HepG2 (cell line): ENCODE data around the gene INHBC. TPM values are rescaled to one million over a fixed set of nuclear protein-coding genes. Genes with fewer than 3 reads are reported as not detected.
A peak's percentile ranks its signal among the peaks of the same experiment; 100 is the strongest.

Experiments
- ATAC-seq: fragments of 200-7000 bp; cut with Tn5 transposase; 3 replicates; pipeline ENCODE4 v1.9.1; 2020; ENCODE audit warnings: mild to moderate bottlenecking, moderate library complexity
- BruUV-seq: library from RNA; stranded (reverse); fragments of 400-500 nt; replicated peaks from 2 replicates; lab custom pipeline; 2021; lab: Mats Ljungman, UMichigan
- CTCF ChIA-PET: fragments of 300-600 bp; formaldehyde crosslinking; extraction: SDS; loops from one replicate; lab custom pipeline; 2021; ENCODE audit warnings: low total read pairs, inconsistent platforms, low intra/inter-chr PET ratio; lab: Yijun Ruan, JAX
- POLR2A ChIA-PET: fragments of 350-600 bp; sonication (Branson Sonifier 250); formaldehyde crosslinking; loops from one replicate; lab custom pipeline; 2020; ENCODE audit warnings: antibody characterized with exemption, inconsistent platforms; lab: Yijun Ruan, JAX
- DNase-seq: peaks from one replicate; pipeline ENCODE4 v3.0.0-alpha.2; 2015; ENCODE audit warnings: low spot score
- FAIRE-seq: peaks from 3 replicates; lab custom pipeline; 2011; peaks lifted over from hg19 to GRCh38; lab: Jason Lieb, UNC
- H2AFZ ChIP-seq: one replicate; pipeline ENCODE4 v1.6.1; 2011; ENCODE audit warnings: low read length, inconsistent platforms
- H3K27ac ChIP-seq: fragments of 300-600 bp; 3 replicates; pipeline ENCODE4 v1.8.0; 2011; ENCODE audit warnings: mixed run types, mild to moderate bottlenecking, mixed read lengths, low read length, inconsistent platforms; ENCODE audit not compliant: insufficient read depth; ENCODE audit errors: extremely low read length
- H3K27me3 ChIP-seq, 2 experiments: fragments of 200-600 bp in 1 of 2; 2 replicates in 1 of 2; 3 replicates in 1 of 2; pipeline versions ENCODE4 v1.6.0 to v1.8.0; 2011; ENCODE audit warnings: low read length in 2 of 2, mild to moderate bottlenecking in 2 of 2, moderate library complexity in 2 of 2, inconsistent platforms in 1 of 2; ENCODE audit not compliant: insufficient read depth in 2 of 2, control insufficient read depth in 1 of 2
- H3K36me3 ChIP-seq, 2 experiments: fragments of 200-600 bp in 1 of 2; replicated peaks in 1 of 2; 2 replicates in 1 of 2; 3 replicates in 1 of 2; pipeline versions ENCODE4 v1.5.1 to v1.8.0; 2011; ENCODE audit warnings: low read length in 2 of 2, inconsistent platforms in 1 of 2; ENCODE audit not compliant: insufficient read depth in 2 of 2, control insufficient read depth in 1 of 2
- H3K4me1 ChIP-seq: 2 replicates; pipeline ENCODE4 v1.5.1; 2012; ENCODE audit warnings: low read length, inconsistent platforms; ENCODE audit not compliant: insufficient read depth
- H3K4me2 ChIP-seq: 2 replicates; pipeline ENCODE4 v1.6.0; 2011; ENCODE audit warnings: low read depth, low read length, inconsistent platforms
- H3K4me3 ChIP-seq, 3 experiments: fragments of 200-600 bp in 1 of 3; sonication (generic), shearing (Covaris generic) in 1 of 3; replicated peaks in 1 of 3; 2 replicates each; pipeline ENCODE4 v1.5.1; 2011 to 2016; ENCODE audit warnings: low read length in 3 of 3, inconsistent platforms in 2 of 3, low read depth in 2 of 3, mild to moderate bottlenecking in 2 of 3, control low read depth in 1 of 3, mixed read lengths in 1 of 3; ENCODE audit not compliant: insufficient read depth in 1 of 3
- H3K79me2 ChIP-seq: one replicate; pipeline ENCODE4 v1.6.1; 2011; ENCODE audit warnings: low read length, inconsistent platforms; ENCODE audit not compliant: insufficient read depth
- H3K9ac ChIP-seq: 2 replicates; pipeline ENCODE4 v1.6.0; 2011; ENCODE audit warnings: mild to moderate bottlenecking, low read depth, low read length, inconsistent platforms; ENCODE audit not compliant: insufficient read depth
- H3K9me3 ChIP-seq: 2 replicates; pipeline ENCODE4 v1.5.1; 2012; ENCODE audit warnings: mild to moderate bottlenecking, low read length
- H4K20me1 ChIP-seq: 2 replicates; pipeline ENCODE4 v1.6.0; 2011; ENCODE audit warnings: inconsistent platforms, mild to moderate bottlenecking, low read length, moderate library complexity; ENCODE audit not compliant: insufficient read depth
- CCDC6 ChIP-seq: sonication (generic); formaldehyde crosslinking; IDR thresholded peaks from 2 replicates; pipeline ENCODE4 v1.8.1; 2022; ENCODE audit warnings: mild to moderate bottlenecking, missing genetic modification reagents, moderate library complexity
- MTA1 ChIP-seq: sonication (generic); formaldehyde crosslinking; IDR thresholded peaks from 2 replicates; pipeline ENCODE4 v1.4.0; 2020; ENCODE audit warnings: missing genetic modification reagents, mild to moderate bottlenecking, borderline replicate concordance
- MXD1 ChIP-seq: sonication (generic); formaldehyde crosslinking; IDR thresholded peaks from 2 replicates; pipeline ENCODE4 v1.4.0; 2020; ENCODE audit warnings: mild to moderate bottlenecking, missing genetic modification reagents
- PBX2 ChIP-seq: IDR thresholded peaks from 2 replicates; pipeline ENCODE4 v1.6.1; 2016; ENCODE audit warnings: control low read depth
- ZNF142 ChIP-seq: sonication (generic); formaldehyde crosslinking; IDR thresholded peaks from 2 replicates; pipeline ENCODE4 v1.4.0; 2020; ENCODE audit warnings: missing genetic modification reagents
- WGBS: methylation state at CpG from one replicate; pipeline ENCODE4 v1.1.6; 2017; ENCODE audit warnings: low lambda C conversion rate; 5-methylcytosine and 5-hydroxymethylcytosine counted together
- in situ Hi-C: cut with HindIII; loops from 2 replicates; pipeline ENCODE4 v1.10.0; 2017; ENCODE audit warnings: low pct_unique_long_range_greater_than_20kb; ENCODE audit not compliant: extremely low pct_ligation_motif_present
- intact Hi-C: fragments of 100-400 bp; cut with micrococcal nuclease; formaldehyde crosslinking; loops from one replicate; pipeline ENCODE4 v1.10.0; 2022; ENCODE audit not compliant: unreplicated experiment
- polyA plus RNA-seq, 8 experiments: library from polyadenylated mRNA; depleted of rRNA in 3 of 8; stranded (reverse) in 7 of 8; unstranded in 1 of 8; fragments of >200 nt; fragmentation: Illumina TruSeq in 4 of 8; extraction: Trizol in 4 of 8; gene quantifications; 2 replicates each; pipeline versions ENCODE4 v1.2.1 to v1.2.3, GENCODE V29; 2011 to 2016; ENCODE audit warnings: low read depth in 4 of 8, missing spikeins in 1 of 8, mixed read lengths in 1 of 8; ENCODE audit not compliant: insufficient read depth in 1 of 8
- total RNA-seq, 5 experiments: library from RNA; depleted of rRNA; stranded (reverse); fragments of >200 nt; fragmentation: Illumina TruSeq; extraction: Trizol; gene quantifications; 2 replicates each; pipeline ENCODE4 v1.2.3, GENCODE V29; 2016; ENCODE audit warnings: low read depth in 1 of 5

Gene INHBC
- total and polyA plus RNA-seq, 2 of the 13 experiments (the other 11 are each of a cell fraction or from before 2014, with no cell fraction given) = 1.8 to 13.8 TPM

- Histone ChIP-seq H3K79me2 (peaks cover 15% of the 10 kb centered on the region), H3K27me3 (no peaks in the 10 kb centered on the region; a peak in 1 of 5 replicates), H3K9ac (peak overlapping the region; percentile 80; the same call in 1 of the 2 replicates), H2AFZ (no peak overlapping the region), H3K4me3 (peak overlapping the region; percentile 15 to 83 (median 66); a peak in 5 of 6 replicates), H3K4me1 (peaks cover 82% of the 10 kb centered on the region), H3K36me3 (no peaks in the 10 kb centered on the region), H3K9me3 (no peaks in the 10 kb centered on the region), H4K20me1 (no peaks in the 10 kb centered on the region), H3K4me2 (peak overlapping the region; percentile 99), H3K27ac (no peak overlapping the region)
- ChIA-PET POLR2A (interaction anchor here (2.3 to 3.2 kb wide), 2 partner anchors 27 to 88 kb away, joined by 9 to 24 read pairs; no protein-coding TSS in a partner anchor), CTCF (interaction anchor here (6.1 kb wide), 1 partner anchor 149 kb away, joined by 66 read pairs; no protein-coding TSS in a partner anchor)
- ATAC-seq = no peak
- in situ Hi-C loops = loop anchor here (5.0 kb wide), 1 partner anchor 195 kb away; no protein-coding TSS in a partner anchor
- TF ChIP-seq MXD1 (0 out of 2 replicates have a peak, but pooled peaks have one; percentile 6), PBX2 (no peak), ZNF142 (CRISPR knock-in tag) (no peak), MTA1 (CRISPR knock-in tag) (no peak), CCDC6 (CRISPR knock-in tag) (no peak)
- FAIRE-seq = no peak
- no peak for DNase-seq
- whole genome bisulfite sequencing = 96% methylated on average over 6 of the region's 6 CpGs
- no TSS peak for BruUV-seq
- intact Hi-C loops = loop anchor here (10.0 kb wide), 1 partner anchor 702 kb away; the partner anchor contains the start of gene PRIM1
Measured at GRCh38 chr12:57456737-57457490, 22.3 kb downstream of the INHBC start.
